ENCODE data around the gene PTGS2. TPM values are rescaled to one million over a fixed set of nuclear protein-coding genes. Genes with fewer than 3 reads are reported as not detected.

Gene PTGS2
- total and polyA plus RNA-seq, 10 of the 15 experiments (the other 5 are each of a cell fraction or from before 2014, with no cell fraction given): 0.04 to 0.12 (median 0.08) TPM; not detected in 4

GRCh38 chr1:186670297-186671135 lies 9.7 kb downstream of the PTGS2 start:
- ChIA-PET CTCF (no interaction called here), POLR2A (no interaction called here), RAD21 (ENCODE audit: unreplicated experiment) (no interaction called here), SMC1A (ENCODE audit: uncharacterized antibody, unreplicated experiment) (no interaction called here)
- DNase-seq (ENCODE audit: low read depth, low spot score) (no peak), ATAC-seq (no peak), FAIRE-seq (no peak)
- H3K4me3 ChIP-seq: no peak overlapping the region
- no peaks in the 10 kb centered on the region for H3K9me3 ChIP-seq (replicated peaks; ENCODE audit: control insufficient read depth, insufficient read depth, low read length)
- H3K4me1 ChIP-seq (ENCODE audit: control insufficient read depth, insufficient read depth, low read length): no peaks in the 10 kb centered on the region
- no peaks in the 10 kb centered on the region for H3K79me2 ChIP-seq (ENCODE audit: control insufficient read depth, insufficient read depth, low read length)
- no peak overlapping the region for H3K27ac ChIP-seq (ENCODE audit: control insufficient read depth, insufficient read depth)
- in situ Hi-C loops (cut with MboI): no loop called here
- H3K4me2 ChIP-seq (ENCODE audit: control insufficient read depth, insufficient read depth): no peak overlapping the region
- no peaks in the 10 kb centered on the region for H4K20me1 ChIP-seq (ENCODE audit: control insufficient read depth, insufficient read depth)
- no peak overlapping the region for H3K9ac ChIP-seq (ENCODE audit: control insufficient read depth, insufficient read depth, low read length)
- no peaks in the 10 kb centered on the region for H3K27me3 ChIP-seq (replicated peaks in 1 of 2; ENCODE audit: control insufficient read depth in 2 of 2, insufficient read depth in 2 of 2, low read length in 1 of 2)
- no peaks in the 10 kb centered on the region for H3K36me3 ChIP-seq (ENCODE audit: control insufficient read depth in 2 of 2, insufficient read depth in 2 of 2, low read length in 1 of 2)
- no peak for TF ChIP-seq NFIC (IDR thresholded peaks at IDR 0.05; ENCODE audit: low read depth, low read length)
- TF ChIP-seq BRCA1 (IDR thresholded peaks at IDR 0.05; ENCODE audit: low read depth, low read length): no peak
- no peak for TF ChIP-seq ATF3 (IDR thresholded peaks at IDR 0.05; ENCODE audit: borderline replicate concordance, extremely low read depth, low read depth, low read length)
- TF ChIP-seq NBN (IDR thresholded peaks at IDR 0.05): no peak
- TF ChIP-seq EED (IDR thresholded peaks at IDR 0.05; ENCODE audit: low read depth): no peak
- no peak for TF ChIP-seq CBX3 (IDR thresholded peaks at IDR 0.05; ENCODE audit: borderline replicate concordance, low read depth)
- TF ChIP-seq TCF12 (IDR thresholded peaks at IDR 0.05; ENCODE audit: low read depth, low read length): no peak
- TF ChIP-seq JUNB (IDR thresholded peaks at IDR 0.05): no peak
- no peak for TF ChIP-seq FOS (IDR thresholded peaks at IDR 0.05; ENCODE audit: borderline replicate concordance, extremely low read depth, insufficient read length)
- TF ChIP-seq NFYB (IDR thresholded peaks at IDR 0.05; ENCODE audit: insufficient read depth, low read depth, low read length): no peak
- TF ChIP-seq RAD21 (IDR thresholded peaks at IDR 0.05; ENCODE audit: insufficient read depth, low read depth, low read length): no peak
- no peak for TF ChIP-seq CUX1 (IDR thresholded peaks at IDR 0.05; ENCODE audit: insufficient replicate concordance, low read depth, low read length)
- no peak for TF ChIP-seq SP1 (IDR thresholded peaks at IDR 0.05; ENCODE audit: low read depth, low read length)
- no peak for TF ChIP-seq GATAD2B (conservative IDR thresholded peaks at IDR 0.05; ENCODE audit: low read depth)
- TF ChIP-seq, protein P1, sequence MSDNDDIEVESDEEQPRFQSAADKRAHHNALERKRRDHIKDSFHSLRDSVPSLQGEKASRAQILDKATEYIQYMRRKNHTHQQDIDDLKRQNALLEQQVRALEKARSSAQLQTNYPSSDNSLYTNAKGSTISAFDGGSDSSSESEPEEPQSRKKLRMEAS (IDR thresholded peaks at IDR 0.05; ENCODE audit: low read depth, low read length): no peak
- no peak for TF ChIP-seq TCF3 (IDR thresholded peaks at IDR 0.05; ENCODE audit: borderline replicate concordance, insufficient read depth, low read depth, low read length)
- 6% methylated on average over 2 of the region's 2 CpGs for WGBS (ENCODE audit: insufficient coverage, insufficient replicate concordance, low lambda C conversion rate, missing lambda C conversion rate)
- intact Hi-C loops (cut with micrococcal nuclease; ENCODE audit: unreplicated experiment): no loop called here
- no TSS peak for BruUV-seq (replicated peaks)
- H2AFZ ChIP-seq (ENCODE audit: control insufficient read depth, low read depth, low read length): no peak overlapping the region
